ENCODE measurements around the gene THADA.

THADA gene

GRCh38 chr2:43634604-43635306, 38.9 kb upstream of the THADA start:
- TF ChIP-seq REST (IDR thresholded peaks at IDR 0.05; ENCODE audit: insufficient read depth in 1 of 2, low read depth in 2 of 2, low read length in 2 of 2) (no peak), SIN3A (IDR thresholded peaks at IDR 0.05; ENCODE audit: borderline replicate concordance, insufficient read depth, low read length) (no peak), POLR2AphosphoS5 (IDR thresholded peaks at IDR 0.05; ENCODE audit: low read depth, low read length) (no peak), FOXP2 (optimal IDR thresholded peaks at IDR 0.05; ENCODE audit: borderline replicate concordance, extremely low read depth, extremely low read length, insufficient read depth) (no peak), TAF1 (IDR thresholded peaks at IDR 0.05; ENCODE audit: borderline replicate concordance, insufficient read depth, low read length) (no peak)

- TF ChIP-seq FOXP2 (optimal IDR thresholded peaks at IDR 0.05; ENCODE audit: borderline replicate concordance, extremely low read depth, extremely low read length, insufficient read depth) = no peak
- TF ChIP-seq SIN3A (IDR thresholded peaks at IDR 0.05; ENCODE audit: borderline replicate concordance, insufficient read depth, low read length) = no peak
- no peak for TF ChIP-seq POLR2AphosphoS5 (IDR thresholded peaks at IDR 0.05; ENCODE audit: low read depth, low read length)
- TF ChIP-seq TAF1 (IDR thresholded peaks at IDR 0.05; ENCODE audit: borderline replicate concordance, insufficient read depth, low read length) = no peak
- no peak for TF ChIP-seq REST (IDR thresholded peaks at IDR 0.05; ENCODE audit: insufficient read depth in 1 of 2, low read depth in 2 of 2, low read length in 2 of 2)
Observed at GRCh38 chr2:43631618-43632317, 35.9 kb upstream of the THADA start.

- TF ChIP-seq POLR2AphosphoS5 (IDR thresholded peaks at IDR 0.05; ENCODE audit: low read depth, low read length) = no peak
- no peak for TF ChIP-seq REST (IDR thresholded peaks at IDR 0.05; ENCODE audit: insufficient read depth in 1 of 2, low read depth in 2 of 2, low read length in 2 of 2)
- TF ChIP-seq FOXP2 (optimal IDR thresholded peaks at IDR 0.05; ENCODE audit: borderline replicate concordance, extremely low read depth, extremely low read length, insufficient read depth) = no peak
- no peak for TF ChIP-seq TAF1 (IDR thresholded peaks at IDR 0.05; ENCODE audit: borderline replicate concordance, insufficient read depth, low read length)
- no peak for TF ChIP-seq SIN3A (IDR thresholded peaks at IDR 0.05; ENCODE audit: borderline replicate concordance, insufficient read depth, low read length)
Observed at GRCh38 chr2:43622931-43623451, 27.2 kb upstream of the THADA start.

- TF ChIP-seq SIN3A (IDR thresholded peaks at IDR 0.05; ENCODE audit: borderline replicate concordance, insufficient read depth, low read length) (no peak), POLR2AphosphoS5 (IDR thresholded peaks at IDR 0.05; ENCODE audit: low read depth, low read length) (no peak), FOXP2 (optimal IDR thresholded peaks at IDR 0.05; ENCODE audit: borderline replicate concordance, extremely low read depth, extremely low read length, insufficient read depth) (no peak), TAF1 (IDR thresholded peaks at IDR 0.05; ENCODE audit: borderline replicate concordance, insufficient read depth, low read length) (no peak), REST (IDR thresholded peaks at IDR 0.05; ENCODE audit: insufficient read depth in 1 of 2, low read depth in 2 of 2, low read length in 2 of 2) (no peak)
Observed at GRCh38 chr2:43619511-43619910, 23.7 kb upstream of the THADA start.
